A673 (cell line): ENCODE results near the gene CIBAR2.

Source experiments
- CTCF ChIP-seq: fragments of 300-800, 200-600 bp; sonication (generic); conservative IDR thresholded peaks from 2 replicates; pipeline ENCODE4 v1.5.1; 2017; ENCODE audit warnings: low read depth, mild to moderate bottlenecking, antibody characterized with exemption, low read length, moderate library complexity, mixed read lengths
- EZH2 ChIP-seq: fragments of 200-600 bp; sonication (generic); IDR thresholded peaks from 2 replicates; pipeline ENCODE4 v1.6.1; 2017; ENCODE audit warnings: borderline replicate concordance, low read depth, mild to moderate bottlenecking, mixed read lengths, antibody characterized with exemption, low read length; ENCODE audit not compliant: poor library complexity, severe bottlenecking

GRCh38 chr16:85110105-85110504, 2.2 kb downstream of the CIBAR2 start:
- TF ChIP-seq CTCF (no peak), EZH2 (no peak)
